ENCODE measurements around the gene SLC26A2. TPM values are rescaled to one million over a fixed set of nuclear protein-coding genes. Genes with fewer than 3 reads are reported as not detected.

The SLC26A2 gene
- total and polyA plus RNA-seq, 12 donors: 1.3 to 9.6 (median 5.4) TPM

GRCh38 chr5:149930043-149930748 is 30.4 kb upstream of the SLC26A2 start:
- H3K4me1 ChIP-seq: peaks cover 0 to 10% (median 0%) of the 10 kb centered on the region in 9 donors
- H3K27ac ChIP-seq: no peak overlapping the region
- intact Hi-C loops (cut with DNase I): no loop called here
- no peaks in the 10 kb centered on the region for H3K36me3 ChIP-seq
- WGBS, 2 donors: 63 to 68% methylated on average over 6 of the region's 6 CpGs
- no peak for TF ChIP-seq CTCF (IDR thresholded peaks at IDR 0.05)
- peak overlapping the region in 3 of 10 donors; percentile 2 to 27 (median 17) for H3K4me3 ChIP-seq
- H3K9me3 ChIP-seq: no peaks in the 10 kb centered on the region
- peaks cover 0 to 6% (median 0%) of the 10 kb centered on the region in 7 donors for H3K27me3 ChIP-seq
- DNase-seq (no peak), ATAC-seq (no peak)

- no peak overlapping the region for H3K4me3 ChIP-seq
- DNase-seq: no peak
- no peak for ATAC-seq
- H3K4me1 ChIP-seq: peaks cover 0 to 10% (median 0%) of the 10 kb centered on the region in 9 donors
- no peaks in the 10 kb centered on the region for H3K9me3 ChIP-seq
- 61 to 66% methylated on average over 7 of the region's 7 CpGs for WGBS, 2 donors
- intact Hi-C loops (cut with DNase I): no loop called here
- peaks cover 0 to 6% (median 0%) of the 10 kb centered on the region in 7 donors for H3K27me3 ChIP-seq
- TF ChIP-seq CTCF (IDR thresholded peaks at IDR 0.05): no peak
- H3K36me3 ChIP-seq: no peaks in the 10 kb centered on the region
- no peak overlapping the region for H3K27ac ChIP-seq
These were observed 29.6 kb upstream of the SLC26A2 start for GRCh38 chr5:149930749-149931574.

GRCh38 chr5:149931992-149932436 is 28.5 kb upstream of the SLC26A2 start:
- Histone ChIP-seq H3K27ac (peak overlapping the region in 1 of 10 donors; percentile 15), H3K36me3 (no peaks in the 10 kb centered on the region), H3K9me3 (no peaks in the 10 kb centered on the region), H3K4me1 (peaks cover 0 to 10% (median 0%) of the 10 kb centered on the region in 9 donors), H3K4me3 (peak overlapping the region in 6 of 10 donors; percentile 8 to 40 (median 20)), H3K27me3 (peaks cover 0 to 6% (median 0%) of the 10 kb centered on the region in 7 donors)
- no peak for ATAC-seq
- DNase-seq: no peak
- intact Hi-C loops (cut with DNase I): no loop called here
- 80 to 82% methylated on average over 14 of the region's 14 CpGs for WGBS, 2 donors
- TF ChIP-seq CTCF (IDR thresholded peaks at IDR 0.05): no peak
